Thoracic aorta (tissue), 2 donors: ENCODE results near the gene ITPRID2. TPM values are rescaled to one million over a fixed set of nuclear protein-coding genes. Genes with fewer than 3 reads are reported as not detected.
"Not testable (repeated sequence)": the region's sequence is repeated elsewhere in the genome, so short reads cannot be mapped to it uniquely, and the experiment has no call there.

Source experiments
- ATAC-seq: fragments of 150-250 bp; one replicate; pipeline ENCODE4 v1.8.0; 2017; ENCODE audit warnings: low read depth; ENCODE audit not compliant: insufficient number of reproducible peaks, low FRiP score
- DNase-seq: peaks from one replicate; pipeline ENCODE4 v3.0.0-alpha.2; 2020; ENCODE audit warnings: low spot score
- H3K27ac ChIP-seq, 2 donors: fragments of 200-600 bp; sonication (generic); 1 replicate in 1 of 2; 2 replicates in 1 of 2; pipeline ENCODE4 v1.5.1; 2016; ENCODE audit warnings: mild to moderate bottlenecking in 2 of 2, moderate library complexity in 2 of 2
- H3K27me3 ChIP-seq: fragments of 200-600 bp; sonication (generic); replicated peaks from 2 replicates; pipeline ENCODE4 v1.6.0; 2016; ENCODE audit warnings: mild to moderate bottlenecking; ENCODE audit not compliant: insufficient read depth
- H3K36me3 ChIP-seq: fragments of 200-600 bp; sonication (generic); one replicate; pipeline ENCODE4 v1.5.1; 2016
- H3K4me1 ChIP-seq, 2 donors: fragments of 200-600 bp; sonication (generic); 1 replicate in 1 of 2; 2 replicates in 1 of 2; pipeline versions ENCODE4 v1.5.1 to v1.6.0; 2016; ENCODE audit warnings: low read depth in 2 of 2, mild to moderate bottlenecking in 1 of 2; ENCODE audit not compliant: control insufficient read depth in 1 of 2
- H3K4me3 ChIP-seq: fragments of 200-600 bp; sonication (generic); 2 replicates; pipeline ENCODE4 v1.5.1; 2016; ENCODE audit warnings: mild to moderate bottlenecking
- H3K9me3 ChIP-seq: fragments of 200-600 bp; sonication (generic); 2 replicates; pipeline ENCODE4 v1.5.1; 2016
- CTCF ChIP-seq: fragments of 200-600 bp; sonication (generic); IDR thresholded peaks from one replicate; pipeline ENCODE4 v1.5.1; 2019; ENCODE audit warnings: antibody characterized with exemption
- total RNA-seq, 2 donors: library from RNA; depleted of rRNA; stranded (reverse); fragments of >200 nt; gene quantifications; one replicate each; pipeline versions ENCODE4 v1.1.0 to v1.2.3, GENCODE V29; 2016

The ITPRID2 gene
- total RNA-seq, 2 donors from 2014 or later, result 102 to 121 TPM

DNA sequence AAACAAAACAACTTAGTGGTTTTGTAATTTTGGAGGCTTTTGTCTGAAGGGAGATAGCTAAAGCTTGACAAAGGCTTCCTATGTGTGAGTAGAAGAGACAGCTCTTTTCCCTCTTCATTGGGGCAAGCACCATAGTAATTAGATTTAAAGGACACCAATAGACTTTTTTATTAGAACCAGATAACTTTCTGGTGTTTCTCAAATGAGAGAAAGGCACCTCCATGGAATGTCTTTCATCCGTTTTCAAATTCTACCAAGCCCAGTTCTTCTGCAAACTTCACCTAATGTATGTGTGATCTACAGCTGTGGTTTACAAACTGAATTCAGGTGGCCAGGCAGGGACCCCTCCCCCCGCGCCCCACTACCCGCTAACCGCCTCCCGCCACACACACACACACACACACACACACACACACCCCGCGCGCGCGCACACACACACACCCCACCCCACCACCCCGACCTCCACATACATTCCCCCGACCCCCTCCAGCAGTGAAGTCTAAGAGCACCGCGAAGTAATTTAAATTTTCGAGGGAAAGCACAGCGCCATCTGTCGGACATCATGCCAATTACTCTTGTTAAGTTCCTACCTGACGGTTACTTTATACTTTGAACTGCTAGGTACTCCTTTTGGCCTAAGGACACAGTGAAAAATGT lies 62.5 kb downstream of the ITPRID2 start:
- no peak for ATAC-seq
- TF ChIP-seq CTCF, result peak; percentile 63
- H3K27ac ChIP-seq, result no peak overlapping the region
- no peaks in the 10 kb centered on the region for H3K27me3 ChIP-seq
- peak; percentile 6 for DNase-seq
- H3K4me1 ChIP-seq, result peaks cover 0 to 6% of the 10 kb centered on the region in 2 donors
- H3K4me3 ChIP-seq, result peak overlapping the region; percentile 65
- H3K9me3 ChIP-seq, result no peaks in the 10 kb centered on the region
- H3K36me3 ChIP-seq, result no peaks in the 10 kb centered on the region

DNA sequence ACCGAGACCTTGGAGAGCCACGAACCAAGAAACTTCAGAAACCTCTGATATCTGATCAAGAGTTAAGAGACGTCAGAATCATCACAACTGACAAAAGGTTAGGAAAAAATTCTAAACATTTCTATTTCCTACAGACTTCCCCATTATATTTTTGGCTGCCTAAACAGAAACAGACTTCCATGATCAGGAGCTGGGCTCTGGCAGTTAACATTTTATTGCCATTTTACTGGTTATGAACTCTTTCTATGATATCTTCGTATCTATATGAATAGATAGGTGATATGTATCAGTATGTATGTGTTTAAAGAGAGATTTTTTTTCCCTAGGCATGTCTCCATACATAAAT lies 63.0 kb downstream of the ITPRID2 start:
- peaks cover 0 to 6% of the 10 kb centered on the region in 2 donors for H3K4me1 ChIP-seq
- ATAC-seq, result no peak
- no peak for TF ChIP-seq CTCF

DNA sequence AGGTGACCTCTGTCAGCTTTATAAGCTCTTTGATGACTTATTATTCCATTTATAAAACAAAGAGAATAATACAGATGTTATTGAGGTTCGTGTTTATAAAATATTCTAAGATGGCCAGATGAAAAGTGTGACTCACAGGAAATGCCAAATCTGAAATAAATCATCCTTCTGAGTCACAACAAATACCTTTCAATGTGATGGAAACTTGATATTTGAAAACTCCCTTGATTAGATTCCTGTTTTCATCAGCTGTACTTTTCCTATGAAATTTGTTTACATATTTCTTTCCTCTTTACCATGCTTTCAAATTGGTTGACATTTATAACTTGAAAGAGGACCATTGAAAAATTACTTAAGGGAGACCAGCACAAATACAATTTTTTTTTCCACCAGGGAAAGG lies 63.5 kb downstream of the ITPRID2 start:
- Histone ChIP-seq H3K27ac (no peak overlapping the region), H3K4me3 (no peak overlapping the region), H3K9me3 (no peaks in the 10 kb centered on the region), H3K27me3 (no peaks in the 10 kb centered on the region), H3K4me1 (peaks cover 0 to 6% of the 10 kb centered on the region in 2 donors), H3K36me3 (no peaks in the 10 kb centered on the region)
- TF ChIP-seq CTCF, result no peak
- no peak for ATAC-seq
- DNase-seq, result no peak

More for the DNA sequence above, 63.0 kb downstream of the ITPRID2 start:
- no peaks in the 10 kb centered on the region for H3K9me3 ChIP-seq
- no peaks in the 10 kb centered on the region for H3K36me3 ChIP-seq
- no peak for DNase-seq
- no peak overlapping the region for H3K27ac ChIP-seq
- H3K27me3 ChIP-seq, result no peaks in the 10 kb centered on the region
- peak overlapping the region; percentile 65 for H3K4me3 ChIP-seq

DNA sequence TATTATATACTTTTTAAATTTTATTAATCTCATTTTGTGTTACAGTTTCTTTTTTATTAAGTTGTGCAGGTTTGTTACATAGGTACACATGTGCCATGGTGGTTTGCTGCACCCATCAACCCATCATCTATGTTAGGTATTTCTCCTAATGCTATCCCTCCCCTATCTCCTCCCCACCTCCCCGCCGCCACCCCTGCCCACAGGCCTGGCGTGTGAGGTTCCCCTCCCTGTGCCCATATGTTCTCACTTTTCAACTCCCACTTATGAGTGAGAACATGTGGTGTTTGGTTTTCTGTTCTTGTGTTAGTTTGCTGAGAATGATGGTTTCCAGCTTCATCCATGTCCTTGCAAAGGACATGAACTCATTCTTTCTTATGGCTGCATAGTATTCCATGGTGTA lies 64.3 kb downstream of the ITPRID2 start:
- not testable (repeated sequence) for H3K4me3 ChIP-seq, H3K4me1 ChIP-seq, DNase-seq, H3K9me3 ChIP-seq, H3K36me3 ChIP-seq, ATAC-seq, H3K27me3 ChIP-seq, H3K27ac ChIP-seq

DNA sequence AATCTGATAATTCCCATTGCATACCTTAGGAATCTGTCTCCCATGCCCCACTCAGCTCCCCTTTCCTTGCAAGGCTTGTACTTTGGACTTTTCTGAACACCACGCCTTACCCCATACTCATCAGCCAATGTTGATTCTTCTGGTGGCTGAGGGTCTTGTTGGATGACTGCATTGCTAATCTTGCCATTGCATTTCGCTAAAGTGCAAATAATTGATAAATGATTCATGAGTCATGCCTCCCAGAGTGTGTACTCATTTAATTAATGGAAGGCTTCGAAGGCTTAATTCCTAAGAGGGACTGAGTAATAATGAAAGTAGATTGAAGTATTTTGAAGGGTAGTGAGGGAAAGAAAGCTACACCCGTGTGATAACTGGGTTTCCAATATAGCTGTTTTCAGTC lies 66.1 kb downstream of the ITPRID2 start:
- no peak for TF ChIP-seq CTCF

DNA sequence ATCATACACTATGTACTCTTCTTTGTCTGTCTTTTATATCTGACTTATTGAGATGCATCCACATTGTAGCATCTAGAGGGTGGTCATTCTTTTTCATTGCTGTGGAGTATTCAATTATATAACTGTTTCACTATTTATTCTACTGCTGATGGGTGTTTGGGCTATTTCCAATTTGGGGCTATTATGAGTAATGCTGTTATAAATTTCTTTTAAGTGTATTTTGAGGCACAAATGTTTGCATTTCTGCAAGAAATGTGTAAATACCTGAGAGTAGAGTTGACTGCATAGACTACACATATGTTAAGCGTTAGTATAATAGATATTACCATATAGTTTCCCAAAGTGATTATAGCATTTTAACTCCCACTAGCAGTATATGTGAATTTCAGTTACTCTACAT lies 67.2 kb downstream of the ITPRID2 start:
- Histone ChIP-seq H3K4me3 (no peak overlapping the region), H3K4me1 (peaks cover 0 to 6% of the 10 kb centered on the region in 2 donors), H3K27ac (no peak overlapping the region), H3K9me3 (no peaks in the 10 kb centered on the region), H3K27me3 (no peaks in the 10 kb centered on the region), H3K36me3 (no peaks in the 10 kb centered on the region)
- TF ChIP-seq CTCF, result no peak
- ATAC-seq (no peak), DNase-seq (no peak)

More for the DNA sequence above, 66.1 kb downstream of the ITPRID2 start:
- H3K36me3 ChIP-seq, result no peaks in the 10 kb centered on the region
- DNase-seq, result no peak
- H3K27ac ChIP-seq, result no peak overlapping the region
- H3K4me1 ChIP-seq, result peaks cover 0 to 6% of the 10 kb centered on the region in 2 donors
- H3K27me3 ChIP-seq, result no peaks in the 10 kb centered on the region
- no peak overlapping the region for H3K4me3 ChIP-seq
- ATAC-seq, result no peak
- H3K9me3 ChIP-seq, result no peaks in the 10 kb centered on the region
